PC-9 (cell line): ENCODE data around the gene ZNF253. TPM values are rescaled to one million over a fixed set of nuclear protein-coding genes. Genes with fewer than 3 reads are reported as not detected.
"Not testable (repeated sequence)": the region's sequence is repeated elsewhere in the genome, so short reads cannot be mapped to it uniquely, and the experiment has no call there.

Source experiments
- BruUV-seq: library from RNA; stranded (reverse); fragments of 400-500 nt; replicated peaks from 2 replicates; lab custom pipeline; 2021; lab: Mats Ljungman, UMichigan
- CTCF ChIA-PET: fragments of 300-600 bp; sonication (Branson Sonifier 250); formaldehyde crosslinking; loops from one replicate; lab custom pipeline; 2022; ENCODE audit warnings: antibody characterized with exemption; lab: Charles Lee
- POLR2A ChIA-PET: fragments of 300-600 bp; sonication (Branson Sonifier 250); formaldehyde crosslinking; loops from one replicate; lab custom pipeline; 2022; ENCODE audit warnings: antibody characterized with exemption; ENCODE audit not compliant: unreplicated experiment; lab: Charles Lee
- DNase-seq, 2 experiments: peaks; one replicate each; pipeline versions ENCODE4 v3.0.0 to v3.0.0-alpha.2; 2015 to 2022; ENCODE audit warnings: mixed read lengths in 1 of 2
- H2AFZ ChIP-seq: fragments of 200-600 bp; sonication (generic); 2 replicates; pipeline ENCODE4 v1.8.1; 2017; ENCODE audit warnings: antibody characterized with exemption
- H3F3A ChIP-seq: fragments of 200-600 bp; sonication (generic); 2 replicates; pipeline ENCODE4 v1.8.1; 2017; ENCODE audit warnings: antibody characterized with exemption, mild to moderate bottlenecking, low read depth; ENCODE audit not compliant: insufficient read depth
- H3K27ac ChIP-seq: fragments of 200-600 bp; sonication (generic); 2 replicates; pipeline ENCODE4 v1.6.1; 2016; ENCODE audit warnings: mixed run types
- H3K27me3 ChIP-seq: fragments of 200-600 bp; sonication (generic); 2 replicates; pipeline ENCODE4 v1.6.1; 2016; ENCODE audit warnings: low read depth, mixed run types; ENCODE audit not compliant: insufficient read depth
- H3K36me3 ChIP-seq: fragments of 200-600 bp; sonication (generic); 2 replicates; pipeline ENCODE4 v1.6.1; 2016; ENCODE audit warnings: low read depth, mixed run types
- H3K4me1 ChIP-seq: fragments of 200-600 bp; sonication (generic); replicated peaks from 2 replicates; pipeline ENCODE4 v1.6.1; 2016; ENCODE audit warnings: mixed run types; ENCODE audit not compliant: insufficient read depth
- H3K4me2 ChIP-seq: fragments of 200-600 bp; sonication (generic); 2 replicates; pipeline ENCODE4 v1.6.1; 2017; ENCODE audit warnings: mixed run types
- H3K4me3 ChIP-seq: fragments of 200-600 bp; sonication (generic); 2 replicates; pipeline ENCODE4 v1.6.1; 2016; ENCODE audit warnings: mixed run types
- H3K79me2 ChIP-seq: fragments of 200-600 bp; sonication (generic); 2 replicates; pipeline ENCODE4 v1.6.1; 2017; ENCODE audit warnings: low read depth, mixed run types
- H3K9me2 ChIP-seq: fragments of 200-600 bp; sonication (generic); 2 replicates; pipeline ENCODE4 v1.8.1; 2017; ENCODE audit warnings: mild to moderate bottlenecking; ENCODE audit not compliant: insufficient read depth
- H3K9me3 ChIP-seq: fragments of 200-600 bp; sonication (generic); 2 replicates; pipeline ENCODE4 v1.8.1; 2016; ENCODE audit warnings: low read depth; ENCODE audit not compliant: insufficient read depth
- H4K20me1 ChIP-seq: fragments of 200-600 bp; sonication (generic); 2 replicates; pipeline ENCODE4 v1.8.1; 2017; ENCODE audit not compliant: insufficient read depth
- CTCF ChIP-seq: fragments of 200-600 bp; sonication (generic); conservative IDR thresholded peaks from 2 replicates; pipeline ENCODE4 v1.6.1; 2017; ENCODE audit warnings: mixed run types, antibody characterized with exemption, mild to moderate bottlenecking, moderate library complexity
- EZH2 ChIP-seq: fragments of 200-600 bp; sonication (generic); IDR thresholded peaks from 2 replicates; pipeline ENCODE4 v1.8.0; 2017; ENCODE audit warnings: antibody characterized with exemption, low read depth
- intact Hi-C: fragments of 100-400 bp; cut with micrococcal nuclease; formaldehyde crosslinking; loops from one replicate; pipeline ENCODE4 v1.10.0; 2022; ENCODE audit not compliant: unreplicated experiment
- total RNA-seq: library from RNA; stranded (reverse); gene quantifications from 2 replicates; pipeline ENCODE4 v1.2.3, GENCODE V29; 2021

ZNF253 gene
- total RNA-seq, 1 experiment from 2014 or later = 5.1 TPM

GRCh38 chr19:19847781-19848180, 17.9 kb upstream of the ZNF253 start:
- Histone ChIP-seq H4K20me1 (no peaks in the 10 kb centered on the region), H3K36me3 (no peaks in the 10 kb centered on the region), H3K79me2 (no peaks in the 10 kb centered on the region), H3K9me3 (peaks cover 18% of the 10 kb centered on the region), H3K27me3 (no peaks in the 10 kb centered on the region), H3K9me2 (no peaks in the 10 kb centered on the region), H3K4me1 (no peaks in the 10 kb centered on the region), H3F3A (no peaks in the 10 kb centered on the region), H2AFZ (no peak overlapping the region), H3K4me2 (no peak overlapping the region), H3K27ac (no peak overlapping the region), H3K4me3 (no peak overlapping the region)
- TF ChIP-seq EZH2 (no peak), CTCF (no peak)
- BruUV-seq = no TSS peak
- POLR2A ChIA-PET = interaction anchor here (0.7 kb wide), 1 partner anchor 22 kb away, joined by 4 read pairs; no protein-coding TSS in a partner anchor
- CTCF ChIA-PET = no interaction called here
- no peak for DNase-seq
- intact Hi-C loops = no loop called here

- Histone ChIP-seq H4K20me1 (no peaks in the 10 kb centered on the region), H3F3A (no peaks in the 10 kb centered on the region), H3K79me2 (no peaks in the 10 kb centered on the region), H3K27me3 (no peaks in the 10 kb centered on the region), H3K9me2 (no peaks in the 10 kb centered on the region), H3K36me3 (no peaks in the 10 kb centered on the region), H3K4me2 (no peak overlapping the region), H2AFZ (no peak overlapping the region), H3K9me3 (peaks cover 13% of the 10 kb centered on the region), H3K4me3 (no peak overlapping the region), H3K4me1 (no peaks in the 10 kb centered on the region), H3K27ac (no peak overlapping the region)
- no TSS peak for BruUV-seq
- ChIA-PET POLR2A (no interaction called here), CTCF (no interaction called here)
- DNase-seq = no peak
- TF ChIP-seq CTCF (no peak), EZH2 (no peak)
- intact Hi-C loops = no loop called here
Measured at GRCh38 chr19:19849056-19849455, 16.6 kb upstream of the ZNF253 start.

GRCh38 chr19:19851740-19852139, 13.9 kb upstream of the ZNF253 start:
- H4K20me1 ChIP-seq, intact Hi-C loops, DNase-seq, H3K4me2 ChIP-seq, H3F3A ChIP-seq, CTCF ChIA-PET, H3K4me1 ChIP-seq, H3K4me3 ChIP-seq, H3K27ac ChIP-seq, H2AFZ ChIP-seq, H3K27me3 ChIP-seq, POLR2A ChIA-PET, H3K36me3 ChIP-seq, H3K9me2 ChIP-seq, H3K79me2 ChIP-seq, BruUV-seq, H3K9me3 ChIP-seq: not testable (repeated sequence)

- no peak overlapping the region for H3K4me3 ChIP-seq
- H3F3A ChIP-seq = no peaks in the 10 kb centered on the region
- POLR2A ChIA-PET = no interaction called here
- no peak overlapping the region for H2AFZ ChIP-seq
- no peaks in the 10 kb centered on the region for H3K9me2 ChIP-seq
- TF ChIP-seq EZH2 (no peak), CTCF (no peak)
- H3K9me3 ChIP-seq = peaks cover 13% of the 10 kb centered on the region; the same call in 1 of the 2 replicates
- intact Hi-C loops = no loop called here
- BruUV-seq = no TSS peak
- CTCF ChIA-PET = no interaction called here
- no peaks in the 10 kb centered on the region for H3K27me3 ChIP-seq
- H3K4me1 ChIP-seq = no peaks in the 10 kb centered on the region
- no peak overlapping the region for H3K4me2 ChIP-seq
- no peak overlapping the region for H3K27ac ChIP-seq
- H4K20me1 ChIP-seq = no peaks in the 10 kb centered on the region
- H3K79me2 ChIP-seq = no peaks in the 10 kb centered on the region
- no peaks in the 10 kb centered on the region for H3K36me3 ChIP-seq
- no peak for DNase-seq
Measured at GRCh38 chr19:19858751-19859150, 6.9 kb upstream of the ZNF253 start.
